ENCODE data around the gene ANKRD33B.

GRCh38 chr5:10655972-10656830, 92.3 kb downstream of the ANKRD33B start:
- TF ChIP-seq CTCF (IDR thresholded peaks at IDR 0.05; ENCODE audit: poor library complexity), result no peak
- no peak for TF ChIP-seq EZH2 (IDR thresholded peaks at IDR 0.05; ENCODE audit: borderline replicate concordance)
